ENCODE results near the gene CYLD.

CYLD gene

DNA sequence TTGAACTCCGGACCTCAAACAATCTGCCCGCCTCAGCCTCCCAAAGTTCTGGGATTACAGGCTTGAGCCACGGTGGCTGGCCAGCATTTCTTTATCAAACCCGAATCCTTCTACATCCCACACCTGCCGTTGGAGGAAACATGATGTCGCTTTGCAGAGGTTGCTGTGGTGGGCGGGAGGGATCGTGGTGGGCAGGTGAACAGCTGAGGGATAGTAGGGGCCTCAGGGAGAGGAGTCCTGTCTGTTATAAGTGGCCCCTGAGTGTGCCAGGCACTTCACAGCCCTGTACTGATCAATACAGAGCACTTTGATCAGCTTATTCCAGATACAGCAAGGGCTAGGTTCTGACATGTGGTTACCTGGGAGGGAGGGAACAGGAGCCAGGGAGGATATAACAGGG, 76.5 kb downstream of the CYLD start:
- no peak for DNase-seq (ENCODE audit: low read depth in 2 of 2)

DNA sequence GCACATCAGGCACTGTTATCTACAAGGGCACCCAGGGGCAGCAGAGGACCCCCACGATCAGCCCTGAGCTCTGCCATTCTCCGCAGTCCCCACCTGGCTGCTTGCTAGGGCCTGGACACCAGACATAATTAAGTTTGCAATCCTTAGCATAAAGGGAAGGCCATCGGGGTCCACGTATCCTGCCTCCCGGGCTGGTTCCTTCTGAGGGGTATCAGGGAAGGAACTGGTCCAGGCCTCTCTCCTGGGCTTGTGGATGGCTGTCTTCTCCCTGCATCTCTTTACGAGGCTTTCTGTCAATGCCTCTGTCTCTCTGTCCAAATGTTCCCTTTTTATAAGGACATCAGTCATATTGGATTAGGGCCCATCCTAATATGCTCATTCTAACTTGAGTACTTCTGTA, 77.8 kb downstream of the CYLD start:
- DNase-seq (ENCODE audit: low read depth in 2 of 2) = no peak

DNA sequence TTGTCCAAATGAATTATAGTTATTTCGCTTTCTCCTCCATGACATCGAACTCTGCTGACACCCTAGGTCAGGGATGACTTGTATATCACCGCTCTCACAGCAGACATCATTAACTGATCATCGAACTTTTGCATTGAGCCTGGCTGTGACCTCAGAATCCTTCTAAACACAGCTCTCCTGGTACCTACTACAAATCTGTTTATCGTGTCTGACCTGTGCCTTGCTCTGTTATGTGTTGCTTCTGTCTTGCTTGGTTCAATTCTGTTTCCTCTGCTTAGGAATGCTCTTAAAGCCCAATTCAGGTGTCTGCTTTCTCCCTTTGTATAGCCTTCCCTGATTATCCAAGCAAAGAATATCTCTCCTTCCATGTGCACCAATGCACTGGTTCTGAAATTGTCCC, 78.3 kb downstream of the CYLD start:
- no peak for DNase-seq (ENCODE audit: low read depth in 2 of 2)

DNA sequence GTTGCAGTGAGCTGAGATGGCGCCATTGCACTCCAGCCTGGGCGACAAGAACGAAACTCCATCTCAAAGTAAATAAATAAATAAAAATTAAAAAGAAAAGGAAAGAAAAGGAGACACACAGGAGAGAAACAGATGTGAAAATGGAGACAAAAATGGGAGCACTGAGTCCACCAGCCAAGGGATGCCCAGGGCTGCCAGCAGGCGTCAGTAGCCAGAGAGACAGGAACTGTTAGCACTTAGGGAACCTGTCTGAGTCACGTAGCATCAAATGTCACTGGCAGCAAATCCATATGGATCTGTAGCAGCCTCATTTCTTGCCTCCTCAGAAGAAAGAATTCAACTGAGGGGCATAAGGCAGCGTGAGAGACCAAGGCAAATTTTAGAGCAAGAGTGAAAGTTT, 79.7 kb downstream of the CYLD start:
- DNase-seq (ENCODE audit: low read depth in 2 of 2) = no peak

DNA sequence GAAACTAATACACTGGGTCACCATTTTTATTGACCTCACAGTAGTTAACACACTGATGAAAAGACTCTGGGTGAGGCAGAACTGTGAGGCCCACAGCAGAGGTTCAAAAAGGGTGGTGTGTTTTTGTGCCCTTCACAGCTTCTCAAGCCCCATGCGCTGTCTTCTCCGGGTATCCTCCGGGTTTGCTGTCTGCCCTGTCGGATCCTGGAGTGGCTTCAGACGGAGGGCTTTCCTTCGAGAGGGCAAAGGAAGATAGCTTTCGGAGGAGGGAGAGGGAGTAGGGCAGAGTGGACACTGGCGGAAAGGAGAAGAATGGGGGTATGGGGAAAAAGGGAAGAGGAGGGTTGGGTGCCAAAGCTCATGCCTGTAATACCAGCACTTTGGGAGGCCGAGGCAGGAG, 80.8 kb downstream of the CYLD start:
- no peak for DNase-seq (ENCODE audit: low read depth in 2 of 2)

DNA sequence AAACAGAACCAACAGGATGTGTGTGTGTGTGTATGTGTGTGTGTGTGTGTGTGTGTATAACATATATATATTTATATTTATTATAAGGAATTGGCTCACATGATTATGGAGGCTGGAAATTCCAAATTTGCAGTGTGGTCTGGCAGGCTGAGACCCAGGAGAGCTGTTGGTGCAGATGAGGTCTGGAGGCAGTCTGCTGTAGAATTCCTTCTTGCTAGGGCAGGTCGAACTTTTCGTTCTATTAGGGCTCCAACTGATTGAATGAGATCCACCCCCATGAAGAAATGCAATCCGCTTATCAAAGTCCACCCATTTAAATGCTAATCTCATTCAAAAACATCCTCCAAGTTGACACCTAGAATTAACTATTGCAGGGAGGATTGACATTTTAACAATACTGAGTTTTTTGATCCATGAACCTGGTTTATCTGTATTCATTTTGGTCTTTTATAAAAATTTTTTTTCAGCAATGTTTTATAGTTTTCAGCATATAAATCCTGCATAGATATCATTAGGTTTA, 85.0 kb downstream of the CYLD start:
- DNase-seq (ENCODE audit: low read depth in 2 of 2) = no peak

DNA sequence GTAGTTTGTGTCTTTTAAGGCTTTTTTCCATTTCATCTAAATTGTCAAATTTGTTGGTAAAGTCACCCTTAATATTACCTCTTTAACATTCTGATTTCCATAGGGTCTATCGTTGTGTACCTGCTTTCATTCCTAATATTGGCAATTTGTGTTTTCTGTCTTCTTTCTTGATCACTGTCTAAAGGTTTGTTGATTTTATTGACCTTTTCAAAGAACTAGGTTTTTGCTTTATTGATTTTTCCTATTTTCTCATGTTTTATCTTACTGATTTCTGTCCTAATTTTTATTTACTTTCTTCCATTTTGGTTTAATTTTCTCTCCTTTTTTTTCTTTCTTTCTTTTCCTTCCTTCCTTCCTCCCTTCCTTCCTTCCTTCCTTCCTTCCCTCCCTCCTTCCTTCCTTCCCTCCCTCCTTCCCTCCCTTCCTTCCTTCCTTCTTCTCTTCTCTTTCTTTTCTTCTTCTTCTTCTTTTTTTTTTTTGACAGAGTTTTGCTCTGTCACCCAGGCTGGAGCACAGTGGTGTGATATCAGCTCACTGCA, 86.3 kb downstream of the CYLD start:
- DNase-seq (ENCODE audit: low read depth in 2 of 2) = no peak

DNA sequence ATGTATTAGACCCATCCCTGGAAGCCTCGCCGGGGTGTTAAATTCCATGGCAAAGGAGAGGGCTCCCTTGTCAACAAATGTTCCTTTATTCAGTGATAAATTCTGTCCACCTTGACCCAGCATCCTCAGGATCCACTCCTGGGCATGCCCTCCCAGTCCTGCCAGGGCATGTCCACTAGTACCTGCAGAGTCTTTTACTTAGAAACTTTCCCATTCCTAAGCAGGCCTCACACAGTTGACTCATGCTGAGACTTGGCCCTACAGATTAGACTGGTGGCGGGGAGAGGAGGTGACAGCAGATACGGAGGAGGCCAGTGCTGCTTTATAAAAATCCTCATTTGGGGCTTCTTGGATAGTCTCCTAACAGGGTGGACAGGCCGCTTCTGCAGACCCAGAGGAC, 88.8 kb downstream of the CYLD start:
- DNase-seq (ENCODE audit: low read depth in 2 of 2) = no peak

DNA sequence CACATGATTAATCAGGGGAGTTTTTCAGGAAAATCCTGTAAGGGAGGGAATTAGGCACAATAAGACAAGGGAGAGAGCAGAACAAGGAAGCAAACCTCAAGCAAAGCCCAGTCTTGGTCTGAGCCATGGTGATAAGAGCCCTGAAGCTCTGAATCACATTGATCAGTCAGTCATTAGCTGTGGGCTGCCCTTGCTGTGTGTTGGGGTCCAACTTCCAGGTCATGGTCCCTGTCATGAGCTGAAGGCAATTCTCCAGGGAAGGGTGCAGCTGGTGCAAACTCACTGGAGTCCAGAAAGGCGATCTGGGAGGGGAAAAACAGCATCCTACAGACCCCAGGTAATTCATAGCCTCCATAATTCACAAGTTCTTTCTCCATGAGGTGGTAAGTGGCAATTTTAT, 89.9 kb downstream of the CYLD start:
- no peak for DNase-seq (ENCODE audit: low read depth in 2 of 2)

DNA sequence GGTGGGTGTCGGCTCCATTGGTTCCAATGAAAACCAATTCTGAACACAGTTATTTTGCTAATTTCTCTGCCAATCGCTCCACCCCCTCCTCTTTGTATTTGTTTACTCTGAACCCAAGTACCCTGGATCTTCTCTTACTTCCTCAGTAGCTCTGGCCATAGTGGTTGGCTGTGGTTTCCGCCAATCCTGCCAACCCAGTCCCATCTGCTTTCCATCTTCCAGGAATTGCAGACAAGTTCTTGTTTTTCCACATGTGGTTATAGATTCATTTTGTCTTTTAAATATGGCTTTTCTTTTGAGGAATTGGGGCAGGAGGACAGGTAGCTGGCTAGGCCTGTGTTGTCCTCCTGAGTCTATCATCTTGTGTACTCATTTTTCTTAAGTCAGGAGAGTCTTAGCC, 92.0 kb downstream of the CYLD start:
- no peak for DNase-seq (ENCODE audit: low read depth in 2 of 2)

DNA sequence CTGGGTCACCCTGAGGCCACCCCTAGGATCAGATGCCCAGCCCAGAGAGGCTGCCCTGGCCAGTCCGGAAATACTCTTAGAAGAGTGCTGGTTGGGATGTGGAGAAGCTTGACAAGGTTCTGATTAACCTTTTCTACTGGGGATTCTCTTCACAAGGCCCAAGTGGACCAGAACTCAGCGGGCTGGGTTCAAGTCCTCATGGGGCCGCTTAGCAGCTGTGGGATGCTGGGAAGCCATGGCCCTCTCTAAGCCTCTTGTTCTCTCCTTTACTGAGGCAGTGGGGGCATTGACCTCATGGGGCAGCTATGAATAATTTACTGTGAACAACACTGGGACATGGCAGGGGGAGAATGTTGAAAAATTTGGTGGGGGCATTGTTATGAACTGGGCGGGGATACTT, 92.8 kb downstream of the CYLD start:
- DNase-seq (ENCODE audit: low read depth in 2 of 2) = no peak

DNA sequence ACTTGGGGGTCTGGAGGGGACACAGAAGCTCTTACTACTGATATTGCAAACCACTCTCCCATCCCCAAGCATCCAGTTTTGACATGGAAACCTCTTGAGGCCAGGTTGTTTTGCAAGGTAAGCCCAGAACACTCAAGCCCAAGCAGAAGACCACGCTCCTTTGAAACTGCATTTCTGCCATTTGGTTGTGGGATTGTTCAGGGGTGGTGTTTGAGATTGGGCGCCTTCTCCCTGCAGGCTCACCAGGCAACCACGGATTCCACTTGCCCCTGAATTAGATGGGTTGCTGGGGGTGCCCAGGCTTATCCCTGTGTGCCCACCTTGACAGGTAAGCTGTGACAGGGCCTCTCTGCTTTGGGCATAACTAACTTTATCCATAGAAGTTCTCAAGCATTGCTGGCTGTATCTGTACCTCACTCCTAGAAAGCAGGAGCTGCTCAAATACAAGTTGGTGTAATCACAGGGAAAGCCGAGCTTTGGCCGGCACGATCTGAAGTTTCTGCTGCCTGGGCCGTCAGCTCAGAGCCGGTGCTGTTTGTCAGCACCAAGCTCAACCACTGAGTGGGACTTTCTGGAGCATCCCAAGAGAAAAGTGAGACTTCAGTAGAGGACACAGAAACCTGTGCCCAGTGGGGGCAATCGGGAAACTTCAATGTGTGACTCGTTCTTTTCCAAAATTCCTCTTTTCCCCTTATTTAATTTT, 93.6 kb downstream of the CYLD start:
- DNase-seq (ENCODE audit: low read depth in 2 of 2) = no peak

DNA sequence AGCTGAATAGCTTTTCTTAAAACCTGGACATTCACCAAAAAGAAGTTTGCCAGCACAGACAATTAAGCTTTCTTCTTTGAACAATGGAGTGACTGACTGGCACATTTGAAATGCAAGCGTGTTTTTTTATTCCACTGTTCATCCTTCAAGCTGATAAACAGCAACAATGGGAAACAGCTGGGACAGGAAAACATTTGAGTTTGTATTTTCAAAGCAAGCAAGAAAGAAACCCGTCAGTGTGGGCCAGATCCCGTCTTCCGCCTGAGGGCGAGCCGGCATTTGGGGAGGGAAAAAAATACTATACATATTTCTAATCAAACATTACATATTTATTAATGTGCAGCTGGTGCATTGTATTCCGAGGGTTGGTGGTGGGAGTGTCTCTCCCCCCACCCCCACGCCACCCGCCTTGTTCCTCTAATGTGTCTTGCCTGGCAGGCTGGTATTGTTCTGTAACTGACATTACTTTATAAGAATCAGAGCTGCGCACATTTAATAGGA, 94.3 kb downstream of the CYLD start:
- DNase-seq (ENCODE audit: low read depth in 2 of 2) = no peak

DNA sequence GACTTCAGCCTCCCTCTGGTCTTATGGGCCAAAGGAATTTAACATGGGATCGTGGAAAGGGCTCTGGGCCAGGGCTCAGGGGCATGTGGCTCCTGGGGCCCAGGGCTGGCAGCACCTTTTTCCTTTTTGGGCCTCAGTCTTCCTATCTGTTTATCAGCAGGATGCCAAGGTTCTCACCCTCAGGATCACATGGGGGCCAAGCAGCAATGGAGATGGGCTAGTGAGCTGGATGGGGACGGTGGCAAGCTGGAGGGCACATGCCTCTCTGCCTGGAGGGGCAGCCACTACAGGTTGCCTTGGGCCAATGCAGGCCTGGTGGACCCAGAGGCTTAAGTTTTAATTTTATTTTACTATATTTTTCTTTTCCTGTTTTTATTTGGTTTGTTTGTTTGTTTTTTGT, 95.4 kb downstream of the CYLD start:
- DNase-seq (ENCODE audit: low read depth in 2 of 2) = no peak

DNA sequence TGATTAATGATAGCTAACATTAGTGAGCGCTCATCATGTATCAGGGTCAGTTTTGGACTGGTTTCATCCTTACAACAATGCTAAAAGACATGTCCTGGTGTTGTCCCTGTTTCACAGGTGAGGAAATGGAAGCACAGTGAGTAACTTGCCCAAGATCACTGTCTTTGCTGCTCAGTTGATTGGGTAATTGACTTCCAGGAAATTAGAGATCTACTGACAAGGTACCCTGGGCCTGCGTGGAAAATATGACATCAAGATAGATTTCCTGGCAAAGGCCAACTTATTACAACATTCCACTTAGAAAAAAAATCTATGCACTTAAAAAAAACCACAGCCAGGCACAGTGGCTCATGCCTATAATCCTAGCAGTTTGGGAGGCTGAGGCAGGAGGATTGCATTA, 96.3 kb downstream of the CYLD start:
- no peak for DNase-seq (ENCODE audit: low read depth in 2 of 2)

DNA sequence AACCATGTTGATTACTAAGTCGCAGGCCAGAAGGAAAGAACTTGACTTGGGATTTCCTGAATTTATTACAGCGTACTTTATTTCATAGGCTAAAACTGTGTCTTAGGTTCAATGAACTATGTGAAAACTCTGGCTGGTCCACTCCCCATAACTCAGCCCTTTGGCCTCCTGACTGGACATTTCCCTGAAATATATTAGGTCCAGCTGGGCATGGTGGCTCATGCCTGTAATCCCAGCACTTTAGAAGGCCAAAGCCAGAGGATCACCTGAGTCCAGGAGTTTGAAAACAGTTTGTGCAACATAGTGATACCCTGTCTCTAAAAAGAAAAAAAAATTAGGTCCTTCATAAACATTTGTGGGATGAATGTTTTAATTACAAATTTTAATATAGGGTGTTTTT, 97.0 kb downstream of the CYLD start:
- no peak for DNase-seq (ENCODE audit: low read depth in 2 of 2)

DNA sequence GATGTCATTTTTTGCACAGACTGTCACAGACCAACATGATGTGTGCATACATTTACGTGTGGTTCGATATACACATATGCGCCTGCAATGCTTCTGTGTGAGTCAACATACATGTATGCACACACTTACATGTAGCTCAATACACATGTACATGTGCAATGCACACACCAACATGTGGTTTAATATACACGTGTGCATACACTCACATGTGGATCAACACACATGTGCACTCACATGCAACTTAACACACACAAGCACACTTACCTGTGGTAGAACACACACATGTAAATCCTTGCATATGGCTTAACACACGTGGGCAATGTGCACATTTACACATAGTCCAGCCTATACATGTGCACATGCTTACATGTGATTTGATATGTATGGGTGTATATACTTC, 97.5 kb downstream of the CYLD start:
- no peak for DNase-seq (ENCODE audit: low read depth in 2 of 2)

DNA sequence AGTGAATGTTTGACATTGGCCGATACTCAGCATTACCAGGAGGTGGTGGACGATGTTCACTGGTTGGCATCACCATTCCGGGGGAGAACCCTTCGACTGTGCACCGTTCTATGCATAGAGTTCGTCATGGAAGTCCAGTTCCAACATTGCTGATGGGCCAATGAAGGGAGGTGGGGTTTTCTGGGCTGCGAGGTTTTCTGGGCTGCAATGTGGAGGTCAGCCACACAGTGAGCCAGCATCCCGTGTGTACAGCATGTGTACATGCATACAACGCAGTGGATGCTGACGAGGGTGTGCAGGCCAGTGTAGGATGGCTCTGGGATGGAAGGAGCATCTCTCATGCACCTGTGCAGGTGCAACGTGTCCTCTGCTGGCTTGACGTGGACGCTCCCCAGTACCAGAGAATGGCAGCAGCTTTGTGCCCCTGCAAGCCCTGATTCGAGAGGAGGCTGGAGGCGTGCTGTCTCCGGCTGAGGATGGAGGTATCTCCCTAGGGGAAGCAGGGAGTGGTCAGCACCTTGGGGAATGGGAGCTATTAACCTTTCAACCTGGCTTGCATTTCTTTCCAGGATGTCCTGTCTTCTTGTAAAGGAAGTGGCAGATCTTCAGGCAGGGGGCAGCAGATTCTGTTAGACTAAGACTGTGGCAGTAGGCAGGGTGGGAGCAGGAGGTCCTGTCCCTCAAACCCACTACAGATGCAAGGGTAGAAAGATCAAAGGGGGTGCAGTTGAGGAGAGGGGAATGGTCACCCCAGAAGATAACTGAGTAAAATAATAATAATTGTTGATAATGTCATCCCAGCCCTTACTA, 98.2 kb downstream of the CYLD start:
- DNase-seq (ENCODE audit: low read depth in 2 of 2) = no peak

DNA sequence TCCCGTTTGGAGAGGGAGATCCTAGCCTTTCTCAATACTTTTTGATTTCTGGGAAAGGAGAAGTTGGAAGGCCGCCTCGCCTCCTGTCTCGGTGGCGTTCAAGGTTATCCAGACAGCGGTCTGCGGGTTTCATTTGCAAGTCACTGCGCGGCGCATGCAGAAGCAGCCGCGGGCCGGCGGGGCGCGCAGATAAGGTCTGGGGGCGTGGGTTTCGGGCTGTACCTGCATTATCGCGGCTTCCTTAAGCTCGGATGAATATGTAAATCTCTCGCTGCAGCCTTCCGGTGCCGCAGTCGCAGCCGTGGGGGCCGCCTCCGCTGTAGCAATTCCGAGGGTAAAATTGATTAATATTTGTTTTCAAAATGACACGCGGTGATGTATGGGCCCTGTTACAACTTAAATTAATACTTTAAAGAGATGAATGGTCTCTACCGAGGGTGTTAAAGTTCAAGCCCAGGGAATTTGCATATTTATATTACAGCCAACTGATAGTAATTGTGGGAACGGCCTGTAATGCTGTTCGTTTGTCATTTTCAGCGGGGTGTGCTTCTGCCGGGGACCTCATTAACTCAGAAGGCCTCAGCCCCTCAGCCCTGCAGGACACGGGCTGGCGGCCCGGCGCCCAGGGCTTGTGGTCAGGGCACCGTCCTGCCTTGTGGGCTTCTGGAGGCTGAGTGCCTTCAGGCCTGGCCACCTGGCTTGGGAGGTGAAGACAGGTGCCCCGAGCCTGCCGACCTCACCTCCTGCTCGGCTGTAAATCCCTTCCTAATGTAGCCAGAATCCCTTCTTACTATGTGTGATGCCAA, 99.4 kb downstream of the CYLD start:
- peak; percentile 10 to 27 for DNase-seq (ENCODE audit: low read depth in 2 of 2)

DNA sequence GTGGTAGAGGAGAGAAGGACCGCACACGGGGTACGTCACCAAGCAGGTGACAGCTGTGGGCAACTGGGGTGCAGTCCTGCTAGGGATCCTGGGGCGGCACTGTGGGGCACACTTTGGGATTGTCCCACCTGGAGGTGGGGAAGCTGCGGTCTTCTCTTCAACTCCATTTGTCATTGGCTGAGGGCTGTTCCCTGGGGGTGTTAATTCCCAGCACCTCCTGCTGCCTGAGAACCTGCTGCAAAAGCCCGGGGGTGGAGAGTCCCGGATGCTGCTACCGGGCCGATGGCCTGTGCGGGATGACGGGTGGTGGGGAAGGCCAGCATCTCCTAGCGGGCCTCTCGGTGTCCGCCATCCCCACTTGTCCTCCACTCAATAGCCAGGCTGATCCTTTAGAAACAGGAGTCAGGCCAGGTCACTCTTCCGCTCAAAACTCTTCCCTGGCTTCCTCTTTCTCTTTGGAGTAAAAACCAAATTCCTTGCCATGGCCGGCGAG, 100.2 kb downstream of the CYLD start:
- DNase-seq (ENCODE audit: low read depth in 2 of 2) = no peak

DNA sequence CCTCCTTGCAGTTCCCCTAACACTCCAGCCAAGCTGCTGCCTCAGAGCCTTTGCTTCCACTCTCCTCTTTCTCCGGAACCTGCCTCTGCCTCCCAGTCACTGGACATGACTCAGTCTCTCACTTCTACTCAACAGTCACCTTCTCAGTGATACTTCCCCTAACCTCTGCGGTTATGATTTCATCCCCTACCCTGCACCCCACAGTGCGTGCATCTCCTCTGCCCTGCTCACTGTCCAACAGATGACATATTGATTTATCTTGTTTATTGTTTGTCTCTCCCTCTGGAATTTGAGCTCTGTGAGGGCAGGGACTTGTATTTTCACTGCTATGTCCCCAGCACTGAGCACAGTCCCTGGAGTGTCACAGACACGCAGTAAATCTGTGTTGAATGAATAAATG, 100.7 kb downstream of the CYLD start:
- DNase-seq (ENCODE audit: low read depth in 2 of 2) = no peak

DNA sequence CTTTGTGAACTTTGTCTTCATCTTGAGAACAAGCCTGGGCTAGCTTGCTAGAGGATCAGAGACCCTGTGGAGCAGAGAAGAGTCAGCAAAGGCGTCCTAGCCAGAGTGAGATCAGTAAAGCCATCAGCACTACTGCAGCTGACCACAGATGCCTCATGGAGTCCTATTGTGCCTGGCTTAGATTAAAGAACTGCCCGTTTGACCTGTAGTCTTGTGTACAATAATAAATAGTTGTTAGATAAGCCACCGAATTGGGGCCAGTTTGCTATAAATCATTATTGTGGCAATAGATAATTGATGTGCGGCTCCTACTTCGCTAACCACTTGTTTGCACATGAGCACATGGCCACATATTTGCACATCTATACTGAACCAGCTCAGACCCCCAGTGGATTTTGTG, 103.0 kb downstream of the CYLD start:
- no peak for DNase-seq (ENCODE audit: low read depth in 2 of 2)

Measured in activated CD4-positive, alpha-beta T cell treated with anti-CD3 and anti-CD28 coated beads for 24 hours (primary cell).